H1 (cell line): ENCODE data around the gene POLDIP3. TPM values are rescaled to one million over a fixed set of nuclear protein-coding genes. Genes with fewer than 3 reads are reported as not detected.

ENCODE experiments used
- BRCA1 ChIP-seq: IDR thresholded peaks from 2 replicates; pipeline ENCODE4 v1.6.1; 2012; ENCODE audit warnings: low read depth, low read length, improper control_type of control experiment
- CBX8 ChIP-seq: fragments of 300-800, 300-1000 bp; sonication (generic); IDR thresholded peaks from 2 replicates; pipeline ENCODE4 v1.7.1; 2016; ENCODE audit warnings: low read depth, low read length, borderline replicate concordance
- CHD2 ChIP-seq: IDR thresholded peaks from 2 replicates; pipeline ENCODE4 v1.6.1; 2012; ENCODE audit warnings: low read length, improper control_type of control experiment
- CTBP2 ChIP-seq: IDR thresholded peaks from 2 replicates; pipeline ENCODE4 v1.7.0; 2011; ENCODE audit warnings: borderline replicate concordance, mild to moderate bottlenecking, moderate library complexity, mixed read lengths, low read length; ENCODE audit not compliant: insufficient read depth, insufficient read length
- EP300 ChIP-seq, 2 experiments: IDR thresholded peaks; 1 replicate in 1 of 2; 2 replicates in 1 of 2; pipeline ENCODE4 v1.6.1; 2011 to 2012; ENCODE audit warnings: low read depth in 2 of 2, low read length in 2 of 2, mild to moderate bottlenecking in 2 of 2, borderline replicate concordance in 1 of 2, inconsistent platforms in 1 of 2, moderate library complexity in 1 of 2
- KDM1A ChIP-seq: fragments of 200-600, 300-600 bp; sonication (generic); IDR thresholded peaks from 2 replicates; pipeline ENCODE4 v1.7.1; 2016; ENCODE audit warnings: mild to moderate bottlenecking, low read length, borderline replicate concordance
- RBBP5 ChIP-seq: IDR thresholded peaks from 2 replicates; pipeline ENCODE4 v1.7.1; 2012; ENCODE audit warnings: low read depth, mild to moderate bottlenecking, inconsistent platforms, low read length, moderate library complexity, borderline replicate concordance
- polyA plus RNA-seq, 7 experiments: library from polyadenylated mRNA; depleted of rRNA in 3 of 7; stranded (reverse) in 5 of 7; unstranded in 2 of 7; fragments of >200 nt in 5 of 7; fragments of 200-250 nt in 2 of 7; gene quantifications; 1 replicate in 5 of 7; 2 replicates in 1 of 7; 4 replicates in 1 of 7; pipeline versions ENCODE4 v1.2.1 to v1.2.3, GENCODE V29; 2011 to 2013; ENCODE audit warnings: missing spikeins in 2 of 7, mixed read lengths in 2 of 7
- total RNA-seq: library from RNA; stranded (reverse); fragmentation: NEBNext Ultra II Directional; extraction: Animal tissue kit (Norgen Biotek cat#: 25700); gene quantifications from 2 replicates; pipeline ENCODE4 v1.2.1, GENCODE V29; 2021
- TF ChIP-seq, protein P1 (sequence below): IDR thresholded peaks from 2 replicates; pipeline ENCODE4 v1.6.1; 2011; ENCODE audit warnings: low read depth, mild to moderate bottlenecking, low read length; ENCODE audit not compliant: insufficient read depth

Gene POLDIP3
- total and polyA plus RNA-seq, 2 of the 8 experiments (the other 6 are each of a cell fraction or from before 2014, with no cell fraction given), result 43.5 to 84.6 TPM

DNA sequence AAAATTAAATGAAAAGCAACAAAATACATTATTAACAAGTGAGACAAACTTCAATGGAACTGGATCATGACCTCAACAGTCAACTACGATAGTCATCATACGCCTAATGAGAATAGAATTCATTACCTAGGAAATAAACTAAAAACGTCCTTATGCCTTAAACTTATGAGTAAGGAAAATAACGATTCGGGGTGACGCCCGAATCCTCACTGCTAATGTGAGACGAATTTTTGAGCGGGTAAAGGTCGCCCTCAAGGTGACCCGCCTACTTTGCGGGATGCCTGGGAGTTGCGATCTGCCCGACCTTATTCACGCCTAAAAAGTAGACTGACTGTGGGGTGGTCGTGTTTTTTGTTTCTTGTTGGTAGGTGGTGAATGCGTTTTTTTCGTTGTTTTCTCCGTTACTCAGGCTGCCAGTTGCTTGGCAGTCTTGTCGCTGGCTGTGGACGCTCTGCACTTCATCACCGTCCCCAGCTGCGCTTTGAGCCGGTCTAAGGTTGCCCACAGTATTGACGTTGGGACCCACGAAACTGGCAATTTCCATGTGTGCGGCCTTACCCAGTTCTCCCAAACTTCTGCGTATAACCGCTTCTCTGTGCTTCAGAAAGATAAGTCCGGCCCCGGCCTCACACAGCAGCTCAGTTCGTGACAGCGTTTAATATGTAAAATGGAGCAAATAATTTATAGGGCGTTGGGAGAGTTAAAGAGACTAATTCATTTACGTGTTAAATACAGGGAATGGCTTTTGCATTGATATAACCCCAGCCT is 593 bp upstream of the POLDIP3 start (continued):
- TF ChIP-seq CHD2, result no peak
- no peak; the same call in 1 of the 2 replicates for TF ChIP-seq KDM1A
- TF ChIP-seq, protein P1, sequence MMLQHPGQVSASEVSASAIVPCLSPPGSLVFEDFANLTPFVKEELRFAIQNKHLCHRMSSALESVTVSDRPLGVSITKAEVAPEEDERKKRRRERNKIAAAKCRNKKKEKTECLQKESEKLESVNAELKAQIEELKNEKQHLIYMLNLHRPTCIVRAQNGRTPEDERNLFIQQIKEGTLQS, result no peak
- TF ChIP-seq CTBP2, result peak; percentile 87
- TF ChIP-seq CBX8, result no peak
- TF ChIP-seq EP300 (IDR thresholded peaks at IDR 0.05; ENCODE audit: borderline replicate concordance in 1 of 2, low read depth in 2 of 2, low read length in 2 of 2), result peak in 1 of 2 experiments; percentile 80; a peak in 1 of 3 replicates
- TF ChIP-seq BRCA1, result no peak
- peak; percentile 47; the same call in 1 of the 2 replicates for TF ChIP-seq RBBP5
